MM.1S (cell line): Measurements from ENCODE around the gene ZNF331.

ENCODE experiments used
- DNase-seq: peaks from one replicate; pipeline ENCODE4 v3.0.0-alpha.2; 2015
- H2AFZ ChIP-seq: fragments of 300-600 bp; sonication (generic); 2 replicates; pipeline ENCODE4 v1.6.0; 2016; ENCODE audit warnings: antibody characterized with exemption, low read length
- H3F3A ChIP-seq: fragments of 300-600 bp; sonication (generic); 2 replicates; pipeline ENCODE4 v1.6.1; 2016; ENCODE audit warnings: mild to moderate bottlenecking, antibody characterized with exemption, low read length, moderate library complexity, mixed read lengths; ENCODE audit not compliant: insufficient read depth
- H3K27ac ChIP-seq: fragments of 300-600 bp; sonication (generic); 2 replicates; pipeline ENCODE4 v1.5.1; 2016; ENCODE audit warnings: mild to moderate bottlenecking, low read length
- H3K27me3 ChIP-seq: fragments of 300-600 bp; sonication (generic); replicated peaks from 2 replicates; pipeline ENCODE4 v1.6.0; 2016; ENCODE audit warnings: low read length; ENCODE audit not compliant: insufficient read depth
- H3K36me3 ChIP-seq: fragments of 300-600 bp; sonication (generic); replicated peaks from 2 replicates; pipeline ENCODE4 v1.6.1; 2016; ENCODE audit warnings: mild to moderate bottlenecking, low read length, mixed read lengths; ENCODE audit not compliant: insufficient read depth
- H3K4me1 ChIP-seq: fragments of 300-600 bp; sonication (generic); 2 replicates; pipeline ENCODE4 v1.6.1; 2016; ENCODE audit warnings: low read length, mixed read lengths
- H3K4me2 ChIP-seq: fragments of 300-600 bp; sonication (generic); 2 replicates; pipeline ENCODE4 v1.6.0; 2016; ENCODE audit warnings: low read depth, low read length
- H3K4me3 ChIP-seq: fragments of 300-600 bp; sonication (generic); 2 replicates; pipeline ENCODE4 v1.5.1; 2016; ENCODE audit warnings: low read length, mixed read lengths
- H3K79me2 ChIP-seq: fragments of 300-600 bp; sonication (generic); 2 replicates; pipeline ENCODE4 v1.6.1; 2016; ENCODE audit warnings: mixed run types, low read length, mixed read lengths
- H3K9ac ChIP-seq: fragments of 300-600 bp; sonication (generic); 2 replicates; pipeline ENCODE4 v1.6.1; 2016; ENCODE audit warnings: low read length, mixed read lengths
- H3K9me2 ChIP-seq: fragments of 300-600 bp; sonication (generic); replicated peaks from 2 replicates; pipeline ENCODE4 v1.6.1; 2016; ENCODE audit warnings: mild to moderate bottlenecking, low read length, mixed read lengths; ENCODE audit not compliant: insufficient read depth
- H3K9me3 ChIP-seq: fragments of 300-600 bp; sonication (generic); replicated peaks from 2 replicates; pipeline ENCODE4 v1.6.1; 2016; ENCODE audit warnings: mild to moderate bottlenecking, low read length, mixed read lengths; ENCODE audit not compliant: insufficient read depth
- H4K20me1 ChIP-seq: fragments of 300-600 bp; sonication (generic); 2 replicates; pipeline ENCODE4 v1.6.1; 2016; ENCODE audit warnings: mild to moderate bottlenecking, low read length, moderate library complexity, mixed read lengths; ENCODE audit not compliant: insufficient read depth
- EZH2 ChIP-seq: fragments of 300-600 bp; sonication (generic); optimal IDR thresholded peaks from 2 replicates; pipeline ENCODE3; 2017; ENCODE audit warnings: low read depth, mild to moderate bottlenecking, antibody characterized with exemption, low read length, mixed read lengths
- EZH2phosphoT487 ChIP-seq: fragments of 300-600 bp; sonication (generic); IDR thresholded peaks from 2 replicates; pipeline ENCODE4 v1.6.1; 2018; ENCODE audit warnings: antibody characterized with exemption, low read length
- TF ChIP-seq, protein P1 (sequence below): fragments of 300-600 bp; sonication (generic); IDR thresholded peaks from 2 replicates; pipeline ENCODE4 v1.5.1; 2016; ENCODE audit warnings: antibody characterized with exemption, low read length, mixed read lengths

Gene ZNF331

DNA sequence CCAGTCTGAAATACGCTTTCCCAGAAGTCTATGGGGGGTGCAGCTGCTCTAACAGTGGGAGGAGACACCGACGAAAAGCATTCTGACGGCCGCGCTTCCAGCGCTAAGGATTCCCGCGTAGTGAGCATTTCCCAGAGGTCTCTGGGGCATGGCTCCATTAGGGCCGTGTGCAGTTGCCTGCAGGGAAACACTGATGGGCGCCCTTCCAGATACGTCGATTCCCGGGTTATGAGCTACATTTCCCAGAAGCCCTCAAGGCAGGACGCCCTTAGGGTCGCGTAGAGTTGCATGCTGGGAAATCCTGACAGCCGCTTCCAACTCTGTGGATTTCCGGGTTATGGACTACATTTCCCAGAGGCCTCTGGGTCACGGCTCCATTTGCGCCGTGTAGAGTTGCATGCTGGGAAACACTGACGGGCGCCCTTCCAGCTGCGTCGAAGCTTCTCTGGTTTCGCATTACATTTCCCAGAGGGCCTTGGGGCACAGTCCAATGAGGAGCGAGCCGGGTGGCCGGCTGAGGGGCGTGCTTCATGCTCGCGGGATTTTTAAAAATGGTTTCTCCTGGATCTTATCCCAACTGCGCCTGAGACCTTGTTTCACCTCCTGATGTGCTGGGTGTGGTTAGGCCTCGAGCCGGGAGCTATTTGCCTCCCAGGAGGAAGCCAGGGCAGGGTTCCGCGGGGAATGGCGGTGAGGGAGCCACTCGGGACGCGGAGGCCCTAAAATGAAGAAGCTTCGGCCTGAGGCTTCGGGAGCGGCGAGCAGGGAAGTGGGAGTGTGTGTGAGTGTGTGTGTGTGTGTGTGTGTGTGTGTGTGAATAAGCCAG is 17.2 kb upstream of the ZNF331 start:
- Histone ChIP-seq H4K20me1 (no peaks in the 10 kb centered on the region), H2AFZ (no peak overlapping the region), H3K27ac (no peak overlapping the region), H3K9ac (no peak overlapping the region), H3K4me2 (0 out of 2 replicates have a peak overlapping the region, but pooled peaks have one; percentile 19), H3K4me1 (no peaks in the 10 kb centered on the region), H3F3A (no peaks in the 10 kb centered on the region), H3K4me3 (no peak overlapping the region; the same call in 1 of the 2 replicates), H3K9me2 (no peaks in the 10 kb centered on the region), H3K27me3 (no peaks in the 10 kb centered on the region), H3K79me2 (no peaks in the 10 kb centered on the region), H3K36me3 (no peaks in the 10 kb centered on the region), H3K9me3 (no peaks in the 10 kb centered on the region)
- DNase-seq = peak; percentile 18
- no peak for TF ChIP-seq EZH2phosphoT487
- TF ChIP-seq EZH2 = no peak
- TF ChIP-seq, protein P1, sequence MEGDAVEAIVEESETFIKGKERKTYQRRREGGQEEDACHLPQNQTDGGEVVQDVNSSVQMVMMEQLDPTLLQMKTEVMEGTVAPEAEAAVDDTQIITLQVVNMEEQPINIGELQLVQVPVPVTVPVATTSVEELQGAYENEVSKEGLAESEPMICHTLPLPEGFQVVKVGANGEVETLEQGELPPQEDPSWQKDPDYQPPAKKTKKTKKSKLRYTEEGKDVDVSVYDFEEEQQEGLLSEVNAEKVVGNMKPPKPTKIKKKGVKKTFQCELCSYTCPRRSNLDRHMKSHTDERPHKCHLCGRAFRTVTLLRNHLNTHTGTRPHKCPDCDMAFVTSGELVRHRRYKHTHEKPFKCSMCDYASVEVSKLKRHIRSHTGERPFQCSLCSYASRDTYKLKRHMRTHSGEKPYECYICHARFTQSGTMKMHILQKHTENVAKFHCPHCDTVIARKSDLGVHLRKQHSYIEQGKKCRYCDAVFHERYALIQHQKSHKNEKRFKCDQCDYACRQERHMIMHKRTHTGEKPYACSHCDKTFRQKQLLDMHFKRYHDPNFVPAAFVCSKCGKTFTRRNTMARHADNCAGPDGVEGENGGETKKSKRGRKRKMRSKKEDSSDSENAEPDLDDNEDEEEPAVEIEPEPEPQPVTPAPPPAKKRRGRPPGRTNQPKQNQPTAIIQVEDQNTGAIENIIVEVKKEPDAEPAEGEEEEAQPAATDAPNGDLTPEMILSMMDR = no peak

GRCh38 chr19:53521373-53522202 is 16.4 kb upstream of the ZNF331 start:
- Histone ChIP-seq H3K9me2 (no peaks in the 10 kb centered on the region), H3K27me3 (no peaks in the 10 kb centered on the region), H3K9me3 (no peaks in the 10 kb centered on the region), H3F3A (no peaks in the 10 kb centered on the region), H3K9ac (no peak overlapping the region), H3K4me2 (no peak overlapping the region), H3K4me1 (no peaks in the 10 kb centered on the region), H2AFZ (no peak overlapping the region), H3K4me3 (no peak overlapping the region), H3K27ac (no peak overlapping the region), H3K36me3 (no peaks in the 10 kb centered on the region), H3K79me2 (no peaks in the 10 kb centered on the region), H4K20me1 (no peaks in the 10 kb centered on the region)
- DNase-seq = no peak
- TF ChIP-seq, protein P1 = no peak
- TF ChIP-seq EZH2phosphoT487 (no peak), EZH2 (no peak)

DNA sequence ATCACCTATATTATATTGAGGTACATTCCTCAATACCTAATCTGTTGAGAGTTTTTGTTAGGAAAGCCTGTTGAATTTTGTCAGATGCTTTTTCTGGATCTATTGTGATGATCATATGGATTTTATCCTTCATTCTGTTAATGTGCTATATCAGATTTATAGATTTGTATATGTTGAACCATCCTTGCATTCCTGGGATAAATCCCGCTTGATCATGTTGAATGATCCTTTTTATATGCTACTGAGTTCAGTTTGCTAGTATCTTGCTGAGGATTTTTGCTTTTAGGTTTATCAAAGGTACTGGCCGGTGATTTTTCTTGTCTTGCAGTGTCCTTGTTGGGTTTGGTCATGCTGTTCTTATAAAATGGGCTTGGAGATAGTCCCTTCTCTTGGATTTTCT is 12.0 kb upstream of the ZNF331 start:
- Histone ChIP-seq H3K36me3 (no peaks in the 10 kb centered on the region), H3K79me2 (no peaks in the 10 kb centered on the region), H3K9ac (no peak overlapping the region), H3K9me3 (no peaks in the 10 kb centered on the region), H4K20me1 (no peaks in the 10 kb centered on the region), H3F3A (no peaks in the 10 kb centered on the region), H3K4me1 (no peaks in the 10 kb centered on the region), H3K4me3 (no peak overlapping the region), H3K9me2 (no peaks in the 10 kb centered on the region), H3K27ac (no peak overlapping the region), H3K4me2 (no peak overlapping the region), H3K27me3 (no peaks in the 10 kb centered on the region), H2AFZ (no peak overlapping the region)
- TF ChIP-seq EZH2 = no peak
- DNase-seq = no peak

GRCh38 chr19:53530622-53531021 is 7.3 kb upstream of the ZNF331 start:
- H2AFZ ChIP-seq = no peak overlapping the region
- no peak overlapping the region for H3K4me3 ChIP-seq
- no peak overlapping the region for H3K9ac ChIP-seq
- no peaks in the 10 kb centered on the region for H3K79me2 ChIP-seq
- H3F3A ChIP-seq = no peaks in the 10 kb centered on the region
- H3K27me3 ChIP-seq = no peaks in the 10 kb centered on the region
- no peaks in the 10 kb centered on the region for H3K9me2 ChIP-seq
- TF ChIP-seq EZH2 (no peak), EZH2phosphoT487 (no peak)
- TF ChIP-seq, protein P1 = no peak
- no peaks in the 10 kb centered on the region for H3K9me3 ChIP-seq
- H3K4me1 ChIP-seq = no peaks in the 10 kb centered on the region
- no peak for DNase-seq
- H3K36me3 ChIP-seq = no peaks in the 10 kb centered on the region
- H3K4me2 ChIP-seq = no peak overlapping the region
- no peaks in the 10 kb centered on the region for H4K20me1 ChIP-seq
- H3K27ac ChIP-seq = no peak overlapping the region
